Smooth muscle cell (in vitro differentiated cells): ENCODE data around the gene TREX2. TPM values are rescaled to one million over a fixed set of nuclear protein-coding genes. Genes with fewer than 3 reads are reported as not detected.

Experiments
- DNase-seq: peaks from one replicate; lab custom pipeline; 2025; ENCODE audit not compliant: unreplicated experiment; lab: John Stamatoyannopoulos, UW
- H2AFZ ChIP-seq: fragments of 200-600 bp; sonication (generic); 2 replicates; pipeline ENCODE4 v1.6.0; 2016; ENCODE audit warnings: antibody characterized with exemption, low read depth, mild to moderate bottlenecking
- H3F3A ChIP-seq: fragments of 200-600 bp; sonication (generic); 2 replicates; pipeline ENCODE4 v1.6.0; 2017; ENCODE audit warnings: antibody characterized with exemption, low read depth
- H3K27ac ChIP-seq: fragments of 200-600 bp; sonication (generic); 2 replicates; pipeline ENCODE4 v1.5.1; 2016; ENCODE audit warnings: low read depth, mild to moderate bottlenecking
- H3K27me3 ChIP-seq: fragments of 200-600 bp; sonication (generic); 2 replicates; pipeline ENCODE4 v1.6.1; 2016; ENCODE audit warnings: low read depth, mild to moderate bottlenecking
- H3K36me3 ChIP-seq: fragments of 200-600 bp; sonication (generic); 2 replicates; pipeline ENCODE4 v1.5.1; 2016; ENCODE audit warnings: low read depth
- H3K4me1 ChIP-seq: fragments of 200-600 bp; sonication (generic); 2 replicates; pipeline ENCODE4 v1.5.1; 2016; ENCODE audit warnings: low read depth
- H3K4me2 ChIP-seq: fragments of 200-600 bp; sonication (generic); 2 replicates; pipeline ENCODE4 v1.6.0; 2016; ENCODE audit warnings: mild to moderate bottlenecking
- H3K4me3 ChIP-seq: fragments of 200-600 bp; sonication (generic); 2 replicates; pipeline ENCODE4 v1.5.1; 2016; ENCODE audit warnings: mild to moderate bottlenecking
- H3K79me2 ChIP-seq: fragments of 200-600 bp; sonication (generic); 2 replicates; pipeline ENCODE4 v1.6.0; 2016; ENCODE audit warnings: low read depth, mild to moderate bottlenecking
- H3K9ac ChIP-seq: fragments of 200-600 bp; sonication (generic); 2 replicates; pipeline ENCODE4 v1.6.0; 2016; ENCODE audit warnings: low read depth
- H3K9me3 ChIP-seq: fragments of 200-600 bp; sonication (generic); replicated peaks from 2 replicates; pipeline ENCODE4 v1.5.1; 2016; ENCODE audit warnings: low read depth
- H4K20me1 ChIP-seq: fragments of 200-600 bp; sonication (generic); 2 replicates; pipeline ENCODE4 v1.6.0; 2016; ENCODE audit warnings: low read depth
- WGBS: methylation state at CpG from one replicate; pipeline ENCODE4 v1.1.7; 2016; ENCODE audit warnings: low lambda C conversion rate; 5-methylcytosine and 5-hydroxymethylcytosine counted together
- polyA plus RNA-seq: library from polyadenylated mRNA; unstranded; fragments of >200 nt; fragmentation: Nextera tagmentation; extraction: Ambion mirVana; gene quantifications from 2 replicates; pipeline ENCODE4 v1.2.1, GENCODE V29; 2016
- total RNA-seq: library from RNA; depleted of rRNA; stranded (reverse); fragments of >200 nt; gene quantifications from 2 replicates; pipeline ENCODE4 v1.2.3, GENCODE V29; 2014
- TF ChIP-seq, protein P1 (sequence below): fragments of 200-600 bp; sonication (generic); IDR thresholded peaks from 2 replicates; pipeline ENCODE4 v1.5.1; 2017; ENCODE audit warnings: borderline replicate concordance, mild to moderate bottlenecking, antibody characterized with exemption; ENCODE audit not compliant: insufficient read depth, poor library complexity, severe bottlenecking

The TREX2 gene
- total and polyA plus RNA-seq, 2 experiments from 2014 or later = 0.41 to 4.0 TPM

DNA sequence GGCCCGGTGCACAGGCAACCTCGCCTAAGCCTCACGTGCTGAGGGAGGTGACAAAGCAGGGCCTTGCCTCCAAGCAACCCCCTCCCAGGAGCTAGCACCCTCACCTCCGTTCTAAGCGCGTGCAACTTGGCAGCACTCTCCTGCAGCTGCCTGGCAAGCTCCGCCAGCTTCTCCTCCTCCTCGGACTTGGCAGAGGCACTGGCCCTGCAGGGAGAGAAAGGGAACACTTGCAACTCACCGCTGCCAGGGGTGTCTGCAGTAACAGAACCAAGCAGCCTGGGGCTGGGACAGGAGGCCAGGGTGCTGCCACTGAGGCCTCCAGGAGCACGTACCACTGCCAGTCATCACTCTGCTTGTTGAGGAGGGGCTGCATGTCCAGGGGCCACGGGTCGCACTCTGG is 10.3 kb upstream of the TREX2 start:
- Histone ChIP-seq H3F3A (no peaks in the 10 kb centered on the region), H3K27ac (no peak overlapping the region), H3K27me3 (no peaks in the 10 kb centered on the region), H2AFZ (no peak overlapping the region), H3K4me3 (no peak overlapping the region), H3K4me2 (no peak overlapping the region), H3K36me3 (no peaks in the 10 kb centered on the region), H3K4me1 (no peaks in the 10 kb centered on the region), H3K9ac (no peak overlapping the region), H4K20me1 (no peaks in the 10 kb centered on the region), H3K9me3 (no peaks in the 10 kb centered on the region), H3K79me2 (no peaks in the 10 kb centered on the region)
- no peak for DNase-seq
- WGBS = 89% methylated on average over 12 of the region's 12 CpGs
- TF ChIP-seq, protein P1, sequence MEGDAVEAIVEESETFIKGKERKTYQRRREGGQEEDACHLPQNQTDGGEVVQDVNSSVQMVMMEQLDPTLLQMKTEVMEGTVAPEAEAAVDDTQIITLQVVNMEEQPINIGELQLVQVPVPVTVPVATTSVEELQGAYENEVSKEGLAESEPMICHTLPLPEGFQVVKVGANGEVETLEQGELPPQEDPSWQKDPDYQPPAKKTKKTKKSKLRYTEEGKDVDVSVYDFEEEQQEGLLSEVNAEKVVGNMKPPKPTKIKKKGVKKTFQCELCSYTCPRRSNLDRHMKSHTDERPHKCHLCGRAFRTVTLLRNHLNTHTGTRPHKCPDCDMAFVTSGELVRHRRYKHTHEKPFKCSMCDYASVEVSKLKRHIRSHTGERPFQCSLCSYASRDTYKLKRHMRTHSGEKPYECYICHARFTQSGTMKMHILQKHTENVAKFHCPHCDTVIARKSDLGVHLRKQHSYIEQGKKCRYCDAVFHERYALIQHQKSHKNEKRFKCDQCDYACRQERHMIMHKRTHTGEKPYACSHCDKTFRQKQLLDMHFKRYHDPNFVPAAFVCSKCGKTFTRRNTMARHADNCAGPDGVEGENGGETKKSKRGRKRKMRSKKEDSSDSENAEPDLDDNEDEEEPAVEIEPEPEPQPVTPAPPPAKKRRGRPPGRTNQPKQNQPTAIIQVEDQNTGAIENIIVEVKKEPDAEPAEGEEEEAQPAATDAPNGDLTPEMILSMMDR = no peak

DNA sequence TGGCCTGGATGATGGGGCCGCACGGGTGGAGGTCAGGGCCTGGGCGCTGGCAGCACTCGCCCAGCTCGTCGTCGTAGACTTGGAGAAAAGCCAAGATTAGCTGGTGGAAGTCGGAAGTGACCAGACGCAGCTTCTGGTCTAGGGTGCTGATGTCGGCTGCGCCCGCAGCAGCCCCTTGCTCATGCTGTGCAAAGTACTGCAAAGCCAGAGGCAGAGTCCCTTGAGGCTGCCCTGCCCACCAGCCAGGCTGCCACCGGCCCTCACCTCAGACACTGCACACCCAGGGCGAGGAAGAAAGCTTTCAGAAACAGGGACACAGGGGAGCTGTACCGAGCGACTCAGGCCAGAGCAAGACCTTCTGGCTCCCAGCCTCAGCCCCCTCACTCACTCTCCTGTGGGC is 9.7 kb upstream of the TREX2 start:
- no peaks in the 10 kb centered on the region for H3K79me2 ChIP-seq
- no peak overlapping the region for H3K27ac ChIP-seq
- no peaks in the 10 kb centered on the region for H3K27me3 ChIP-seq
- H2AFZ ChIP-seq = no peak overlapping the region
- H3K9me3 ChIP-seq = no peaks in the 10 kb centered on the region
- H3K9ac ChIP-seq = no peak overlapping the region
- no peaks in the 10 kb centered on the region for H3K4me1 ChIP-seq
- no peaks in the 10 kb centered on the region for H3K36me3 ChIP-seq
- no peaks in the 10 kb centered on the region for H4K20me1 ChIP-seq
- H3K4me3 ChIP-seq = no peak overlapping the region
- no peaks in the 10 kb centered on the region for H3F3A ChIP-seq
- no peak for DNase-seq
- WGBS = 91% methylated on average over 16 of the region's 16 CpGs
- TF ChIP-seq, protein P1 = no peak
- no peak overlapping the region for H3K4me2 ChIP-seq

DNA sequence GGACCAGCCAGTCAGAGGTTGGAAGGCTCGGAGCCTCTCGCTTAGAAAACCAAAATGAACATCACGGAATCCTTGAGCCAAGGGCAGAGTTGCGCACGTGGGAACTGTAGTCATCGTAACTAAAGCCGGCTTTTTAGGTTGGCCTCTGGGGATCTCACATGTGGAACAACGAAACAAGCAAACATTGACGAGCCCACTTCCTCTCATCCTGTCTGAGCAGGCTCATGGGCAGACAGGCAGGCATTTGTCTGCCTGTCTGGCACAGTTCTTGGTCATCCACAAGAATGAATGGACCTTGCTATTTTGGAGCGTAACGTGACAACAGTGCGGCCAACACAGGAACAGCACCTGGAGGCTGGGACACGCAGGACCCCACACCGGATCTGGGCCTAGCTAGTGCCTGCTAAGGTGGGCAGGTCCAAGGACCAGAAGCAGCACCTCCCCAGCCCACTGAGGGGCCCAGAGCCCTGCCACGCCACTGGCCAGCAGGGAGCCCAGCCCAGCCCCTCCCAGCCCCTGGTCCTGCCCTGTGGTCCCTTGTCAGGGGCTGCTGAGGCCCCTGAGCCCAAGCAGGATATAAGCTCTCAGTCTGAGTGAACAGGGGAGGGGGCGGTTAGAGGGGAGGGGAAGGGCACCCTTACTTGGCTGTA is 9.2 kb upstream of the TREX2 start:
- DNase-seq = no peak
- Histone ChIP-seq H3K9ac (no peak overlapping the region), H2AFZ (no peak overlapping the region), H3K27me3 (no peaks in the 10 kb centered on the region), H3K79me2 (no peaks in the 10 kb centered on the region), H3F3A (no peaks in the 10 kb centered on the region), H3K9me3 (no peaks in the 10 kb centered on the region), H3K4me1 (no peaks in the 10 kb centered on the region), H3K4me2 (no peak overlapping the region), H3K4me3 (no peak overlapping the region), H3K36me3 (no peaks in the 10 kb centered on the region), H3K27ac (no peak overlapping the region), H4K20me1 (no peaks in the 10 kb centered on the region)
- WGBS = 91% methylated on average over 14 of the region's 16 CpGs
- TF ChIP-seq, protein P1 = no peak

DNA sequence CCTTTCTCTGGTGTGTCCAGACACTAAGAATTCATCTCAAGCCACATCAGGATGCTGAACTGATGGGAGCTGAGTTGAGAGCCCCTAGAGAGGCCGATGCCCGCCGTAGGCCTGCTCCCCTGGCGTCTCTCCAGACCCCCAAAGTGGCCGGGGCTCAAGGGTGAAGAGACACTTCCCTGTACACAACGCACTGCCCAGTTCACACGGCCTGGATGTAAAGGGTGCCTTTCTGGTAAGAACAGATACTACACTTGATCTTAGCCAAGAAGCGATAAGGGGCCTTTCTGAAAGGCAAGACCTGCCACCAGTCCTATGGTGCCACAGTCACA is 5.1 kb upstream of the TREX2 start:
- Histone ChIP-seq H4K20me1 (no peaks in the 10 kb centered on the region), H3K4me3 (no peak overlapping the region), H3K27ac (no peak overlapping the region), H3K27me3 (no peaks in the 10 kb centered on the region), H3K4me2 (no peak overlapping the region), H2AFZ (no peak overlapping the region), H3K79me2 (no peaks in the 10 kb centered on the region), H3K4me1 (no peaks in the 10 kb centered on the region), H3F3A (no peaks in the 10 kb centered on the region), H3K36me3 (no peaks in the 10 kb centered on the region), H3K9ac (no peak overlapping the region), H3K9me3 (no peaks in the 10 kb centered on the region)
- TF ChIP-seq, protein P1 = no peak
- 92% methylated on average over 8 of the region's 8 CpGs for WGBS
- DNase-seq = no peak
